HEK293 (cell line): Measurements from ENCODE around the gene TMEM203.
"Not testable (repeated sequence)": the region's sequence is repeated elsewhere in the genome, so short reads cannot be mapped to it uniquely, and the experiment has no call there.

Source experiments
- CTCF ChIA-PET: fragments of 350-600 bp; formaldehyde crosslinking; extraction: SDS; loops from one replicate; lab custom pipeline; 2021; ENCODE audit warnings: antibody characterized with exemption; lab: Yijun Ruan, JAX
- POLR2A ChIA-PET: fragments of 300-600 bp; formaldehyde crosslinking; extraction: SDS; loops from one replicate; lab custom pipeline; 2020; ENCODE audit warnings: antibody characterized with exemption, inconsistent platforms; lab: Yijun Ruan, JAX
- H3K27ac ChIP-seq: fragments of 200-500 bp; sonication (Bioruptor generic); 2 replicates; pipeline ENCODE4 v1.5.1; 2014; ENCODE audit warnings: low read depth, low read length, control low read depth, inconsistent platforms; ENCODE audit errors: extremely low read depth
- H3K36me3 ChIP-seq, 2 experiments: fragments of 200-500 bp in 1 of 2; sonication (Bioruptor generic) in 1 of 2; 1 replicate in 1 of 2; 2 replicates in 1 of 2; pipeline ENCODE4 v1.5.1; 2014 to 2017; ENCODE audit warnings: inconsistent platforms in 2 of 2, low read length in 2 of 2; ENCODE audit not compliant: control insufficient read depth in 2 of 2, insufficient read depth in 1 of 2
- H3K4me1 ChIP-seq: fragments of 200-500 bp; sonication (Bioruptor generic); 2 replicates; pipeline ENCODE4 v1.5.1; 2014; ENCODE audit warnings: mild to moderate bottlenecking, low read length, inconsistent platforms; ENCODE audit not compliant: control insufficient read depth, insufficient read depth
- H3K4me3 ChIP-seq: 2 replicates; pipeline ENCODE4 v1.5.1; 2011; ENCODE audit warnings: low read depth, mild to moderate bottlenecking, control low read depth, low read length, moderate library complexity
- H3K9me3 ChIP-seq: fragments of 200-500 bp; sonication (Bioruptor generic); 2 replicates; pipeline ENCODE4 v1.5.1; 2014; ENCODE audit warnings: low read depth, low read length, inconsistent platforms; ENCODE audit not compliant: control insufficient read depth, insufficient read depth
- GLIS2 ChIP-seq: fragments of 450-650 bp; formaldehyde crosslinking; IDR thresholded peaks from 2 replicates; pipeline ENCODE4 v1.5.1; 2016; ENCODE audit warnings: missing biosample characterization, missing genetic modification characterization
- KLF9 ChIP-seq: fragments of 450-650 bp; formaldehyde crosslinking; IDR thresholded peaks from 2 replicates; pipeline ENCODE4 v1.5.1; 2016; ENCODE audit warnings: missing biosample characterization, missing genetic modification characterization, low read depth
- YY1 ChIP-seq: fragments of 450-650 bp; formaldehyde crosslinking; IDR thresholded peaks from 2 replicates; pipeline ENCODE4 v1.5.1; 2018; ENCODE audit warnings: missing biosample characterization, missing genetic modification characterization
- ZFHX2 ChIP-seq: fragments of 450-650 bp; formaldehyde crosslinking; conservative IDR thresholded peaks from 2 replicates; pipeline ENCODE4 v1.5.1; 2016; ENCODE audit warnings: missing biosample characterization, missing genetic modification characterization
- ZNF169 ChIP-seq: fragments of 450-650 bp; formaldehyde crosslinking; IDR thresholded peaks from 2 replicates; pipeline ENCODE4 v1.5.1; 2016; ENCODE audit warnings: missing biosample characterization, missing genetic modification characterization
- ZNF423 ChIP-seq: fragments of 450-650 bp; formaldehyde crosslinking; IDR thresholded peaks from 2 replicates; pipeline ENCODE4 v1.5.1; 2016; ENCODE audit warnings: missing biosample characterization, missing genetic modification characterization
- ZNF600 ChIP-seq: fragments of 450-650 bp; formaldehyde crosslinking; IDR thresholded peaks from 2 replicates; pipeline ENCODE4 v1.5.1; 2016; ENCODE audit warnings: missing biosample characterization, missing genetic modification characterization
- ZNF624 ChIP-seq: fragments of 450-650 bp; formaldehyde crosslinking; IDR thresholded peaks from 2 replicates; pipeline ENCODE4 v1.5.1; 2017; ENCODE audit warnings: missing biosample characterization, missing genetic modification characterization
- ZNF658 ChIP-seq: fragments of 450-650 bp; formaldehyde crosslinking; IDR thresholded peaks from 2 replicates; pipeline ENCODE4; 2016; ENCODE audit warnings: missing biosample characterization, missing genetic modification characterization
- ZNF707 ChIP-seq: fragments of 450-650 bp; formaldehyde crosslinking; IDR thresholded peaks from 2 replicates; pipeline ENCODE4 v1.5.1; 2016; ENCODE audit warnings: missing biosample characterization, missing genetic modification characterization
- ZXDB ChIP-seq: fragments of 450-650 bp; formaldehyde crosslinking; IDR thresholded peaks from 2 replicates; pipeline ENCODE4 v1.5.1; 2016; ENCODE audit warnings: missing biosample characterization, missing genetic modification characterization
- TF ChIP-seq, protein P1 (sequence below): fragments of 450-650 bp; formaldehyde crosslinking; IDR thresholded peaks from 2 replicates; pipeline ENCODE4 v1.5.1; 2016; ENCODE audit warnings: missing biosample characterization, missing genetic modification characterization
- TF ChIP-seq, protein P2 (sequence below): fragments of 450-650 bp; formaldehyde crosslinking; IDR thresholded peaks from 2 replicates; pipeline ENCODE4 v1.5.1; 2016; ENCODE audit warnings: missing biosample characterization, missing genetic modification characterization, borderline replicate concordance

TMEM203 gene

DNA sequence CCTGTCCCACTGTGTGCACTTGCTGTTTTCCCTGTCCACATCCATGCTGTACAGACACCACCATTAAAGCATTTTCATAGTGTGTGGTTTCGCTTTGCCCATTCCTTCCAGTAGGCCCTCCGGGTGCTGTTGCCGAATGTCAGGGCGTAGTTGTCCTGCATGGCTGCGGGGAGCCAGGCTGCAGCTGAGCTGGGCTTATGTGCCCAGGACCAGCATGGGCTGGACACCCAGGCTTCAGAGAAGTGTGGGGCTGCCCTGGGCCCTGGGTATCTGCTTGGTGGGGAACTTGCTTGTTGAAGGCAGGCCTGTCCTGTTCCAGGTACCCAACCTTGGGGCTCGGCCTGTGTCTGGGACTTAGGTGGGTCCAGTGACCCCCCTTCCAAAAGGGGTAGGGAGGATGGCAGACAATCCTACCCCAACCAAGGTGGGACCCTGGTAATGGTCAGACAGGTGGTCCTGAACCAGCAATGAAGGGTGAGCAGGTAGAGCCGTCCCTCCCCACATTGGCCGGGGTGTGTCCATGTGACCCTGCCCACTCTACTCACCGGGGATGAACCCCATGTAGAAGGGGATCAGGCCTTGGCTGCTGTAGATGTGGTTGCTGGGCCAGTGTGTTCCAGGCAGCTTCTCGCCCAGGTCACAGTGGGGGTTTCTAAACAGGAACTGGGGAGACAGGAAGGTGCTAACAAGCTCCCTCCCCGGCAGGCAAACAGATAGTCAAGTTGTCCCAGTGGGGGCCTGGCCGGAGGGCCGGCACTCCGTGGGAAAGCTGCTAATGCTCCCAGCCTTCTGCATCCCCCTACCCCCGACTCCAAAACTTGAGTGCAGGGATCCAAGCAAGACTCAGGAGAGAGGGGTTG lies 38.4 kb upstream of the TMEM203 start (continued):
- 0 out of 2 replicates have a peak, but pooled peaks have one; percentile 9 for TF ChIP-seq ZNF423 (tag by site-specific recombination)
- TF ChIP-seq GLIS2 (tag by site-specific recombination): peak; percentile 81

DNA sequence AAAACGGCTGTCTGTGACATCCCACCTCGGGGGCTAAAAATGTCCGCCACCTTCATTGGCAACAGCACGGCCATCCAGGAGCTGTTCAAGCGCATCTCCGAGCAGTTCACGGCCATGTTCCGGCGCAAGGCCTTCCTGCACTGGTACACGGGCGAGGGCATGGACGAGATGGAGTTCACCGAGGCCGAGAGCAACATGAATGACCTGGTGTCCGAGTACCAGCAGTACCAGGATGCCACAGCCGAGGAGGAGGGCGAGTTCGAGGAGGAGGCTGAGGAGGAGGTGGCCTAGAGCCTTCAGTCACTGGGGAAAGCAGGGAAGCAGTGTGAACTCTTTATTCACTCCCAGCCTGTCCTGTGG lies 37.8 kb upstream of the TMEM203 start:
- TF ChIP-seq ZNF600 (tag by site-specific recombination) (peak; percentile 84), ZNF169 (tag by site-specific recombination) (0 out of 2 replicates have a peak, but pooled peaks have one; percentile 6)
- H3K4me3 ChIP-seq, H3K9me3 ChIP-seq, H3K4me1 ChIP-seq, H3K27ac ChIP-seq: not testable (repeated sequence)
- peaks cover 0 to 32% of the 10 kb centered on the region in 2 experiments; a peak in 1 of 3 replicates for H3K36me3 ChIP-seq
- CTCF ChIA-PET: interaction anchor here (1.3 kb wide), 1 partner anchor 11 kb away, joined by 13 read pairs; the partner anchor contains the start of gene NELFB
- POLR2A ChIA-PET: interaction anchor here (0.6 to 11.5 kb wide), 14 partner anchors 9 to 195 kb away, joined by 3 to 336 read pairs (median 7); partner anchors contain the start of genes CYSRT1, MAN1B1, NELFB and NRARP

DNA sequence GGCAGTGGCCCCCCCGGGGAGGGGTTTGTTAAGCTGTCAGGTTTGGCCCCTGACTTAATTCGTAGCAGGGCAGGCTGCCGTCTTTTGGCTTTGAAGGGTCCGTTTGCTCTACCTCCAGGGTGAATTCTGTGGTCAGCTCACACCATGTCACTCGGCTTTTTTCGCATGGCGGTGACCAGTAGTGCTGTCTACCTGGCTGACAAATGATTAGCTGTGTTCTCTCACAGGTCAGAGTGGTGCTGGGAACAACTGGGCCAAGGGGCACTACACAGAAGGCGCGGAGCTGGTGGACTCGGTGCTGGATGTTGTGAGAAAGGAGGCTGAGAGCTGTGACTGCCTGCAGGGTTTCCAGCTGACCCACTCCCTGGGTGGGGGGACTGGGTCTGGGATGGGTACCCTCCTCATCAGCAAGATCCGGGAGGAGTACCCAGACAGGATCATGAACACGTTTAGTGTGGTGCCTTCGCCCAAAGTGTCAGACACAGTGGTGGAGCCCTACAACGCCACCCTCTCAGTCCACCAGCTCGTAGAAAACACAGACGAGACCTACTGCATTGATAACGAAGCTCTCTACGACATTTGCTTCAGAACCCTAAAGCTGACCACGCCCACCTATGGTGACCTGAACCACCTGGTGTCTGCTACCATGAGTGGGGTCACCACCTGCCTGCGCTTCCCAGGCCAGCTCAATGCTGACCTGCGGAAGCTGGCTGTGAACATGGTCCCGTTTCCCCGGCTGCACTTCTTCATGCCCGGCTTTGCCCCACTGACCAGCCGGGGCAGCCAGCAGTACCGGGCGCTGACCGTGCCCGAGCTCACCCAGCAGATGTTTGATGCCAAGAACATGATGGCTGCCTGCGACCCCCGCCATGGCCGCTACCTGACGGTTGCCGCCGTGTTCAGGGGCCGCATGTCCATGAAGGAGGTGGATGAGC lies 37.1 kb upstream of the TMEM203 start:
- peak overlapping the region; percentile 89 for H3K27ac ChIP-seq
- H3K4me1 ChIP-seq: 0 out of 2 replicates have a peak, but pooled peaks cover 3% of the 10 kb centered on the region
- H3K9me3 ChIP-seq: no peaks in the 10 kb centered on the region
- TF ChIP-seq GLIS2 (tag by site-specific recombination) (0 out of 2 replicates have a peak, but pooled peaks have one; percentile 12), ZNF658 (tag by site-specific recombination) (no peak), ZXDB (0 out of 2 replicates have a peak, but pooled peaks have one; percentile 4), ZNF624 (tag by site-specific recombination) (no peak), YY1 (0 out of 2 replicates have a peak, but pooled peaks have one; percentile 19), ZNF707 (tag by site-specific recombination) (peak; percentile 77; the same call in 1 of the 2 replicates), KLF9 (tag by site-specific recombination) (peak; percentile 68), ZFHX2 (tag by site-specific recombination) (no peak)
- TF ChIP-seq, protein P1, sequence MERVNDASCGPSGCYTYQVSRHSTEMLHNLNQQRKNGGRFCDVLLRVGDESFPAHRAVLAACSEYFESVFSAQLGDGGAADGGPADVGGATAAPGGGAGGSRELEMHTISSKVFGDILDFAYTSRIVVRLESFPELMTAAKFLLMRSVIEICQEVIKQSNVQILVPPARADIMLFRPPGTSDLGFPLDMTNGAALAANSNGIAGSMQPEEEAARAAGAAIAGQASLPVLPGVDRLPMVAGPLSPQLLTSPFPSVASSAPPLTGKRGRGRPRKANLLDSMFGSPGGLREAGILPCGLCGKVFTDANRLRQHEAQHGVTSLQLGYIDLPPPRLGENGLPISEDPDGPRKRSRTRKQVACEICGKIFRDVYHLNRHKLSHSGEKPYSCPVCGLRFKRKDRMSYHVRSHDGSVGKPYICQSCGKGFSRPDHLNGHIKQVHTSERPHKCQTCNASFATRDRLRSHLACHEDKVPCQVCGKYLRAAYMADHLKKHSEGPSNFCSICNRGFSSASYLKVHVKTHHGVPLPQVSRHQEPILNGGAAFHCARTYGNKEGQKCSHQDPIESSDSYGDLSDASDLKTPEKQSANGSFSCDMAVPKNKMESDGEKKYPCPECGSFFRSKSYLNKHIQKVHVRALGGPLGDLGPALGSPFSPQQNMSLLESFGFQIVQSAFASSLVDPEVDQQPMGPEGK (tag by site-specific recombination): peak; percentile 2; the same call in 1 of the 2 replicates
- TF ChIP-seq, protein P2, sequence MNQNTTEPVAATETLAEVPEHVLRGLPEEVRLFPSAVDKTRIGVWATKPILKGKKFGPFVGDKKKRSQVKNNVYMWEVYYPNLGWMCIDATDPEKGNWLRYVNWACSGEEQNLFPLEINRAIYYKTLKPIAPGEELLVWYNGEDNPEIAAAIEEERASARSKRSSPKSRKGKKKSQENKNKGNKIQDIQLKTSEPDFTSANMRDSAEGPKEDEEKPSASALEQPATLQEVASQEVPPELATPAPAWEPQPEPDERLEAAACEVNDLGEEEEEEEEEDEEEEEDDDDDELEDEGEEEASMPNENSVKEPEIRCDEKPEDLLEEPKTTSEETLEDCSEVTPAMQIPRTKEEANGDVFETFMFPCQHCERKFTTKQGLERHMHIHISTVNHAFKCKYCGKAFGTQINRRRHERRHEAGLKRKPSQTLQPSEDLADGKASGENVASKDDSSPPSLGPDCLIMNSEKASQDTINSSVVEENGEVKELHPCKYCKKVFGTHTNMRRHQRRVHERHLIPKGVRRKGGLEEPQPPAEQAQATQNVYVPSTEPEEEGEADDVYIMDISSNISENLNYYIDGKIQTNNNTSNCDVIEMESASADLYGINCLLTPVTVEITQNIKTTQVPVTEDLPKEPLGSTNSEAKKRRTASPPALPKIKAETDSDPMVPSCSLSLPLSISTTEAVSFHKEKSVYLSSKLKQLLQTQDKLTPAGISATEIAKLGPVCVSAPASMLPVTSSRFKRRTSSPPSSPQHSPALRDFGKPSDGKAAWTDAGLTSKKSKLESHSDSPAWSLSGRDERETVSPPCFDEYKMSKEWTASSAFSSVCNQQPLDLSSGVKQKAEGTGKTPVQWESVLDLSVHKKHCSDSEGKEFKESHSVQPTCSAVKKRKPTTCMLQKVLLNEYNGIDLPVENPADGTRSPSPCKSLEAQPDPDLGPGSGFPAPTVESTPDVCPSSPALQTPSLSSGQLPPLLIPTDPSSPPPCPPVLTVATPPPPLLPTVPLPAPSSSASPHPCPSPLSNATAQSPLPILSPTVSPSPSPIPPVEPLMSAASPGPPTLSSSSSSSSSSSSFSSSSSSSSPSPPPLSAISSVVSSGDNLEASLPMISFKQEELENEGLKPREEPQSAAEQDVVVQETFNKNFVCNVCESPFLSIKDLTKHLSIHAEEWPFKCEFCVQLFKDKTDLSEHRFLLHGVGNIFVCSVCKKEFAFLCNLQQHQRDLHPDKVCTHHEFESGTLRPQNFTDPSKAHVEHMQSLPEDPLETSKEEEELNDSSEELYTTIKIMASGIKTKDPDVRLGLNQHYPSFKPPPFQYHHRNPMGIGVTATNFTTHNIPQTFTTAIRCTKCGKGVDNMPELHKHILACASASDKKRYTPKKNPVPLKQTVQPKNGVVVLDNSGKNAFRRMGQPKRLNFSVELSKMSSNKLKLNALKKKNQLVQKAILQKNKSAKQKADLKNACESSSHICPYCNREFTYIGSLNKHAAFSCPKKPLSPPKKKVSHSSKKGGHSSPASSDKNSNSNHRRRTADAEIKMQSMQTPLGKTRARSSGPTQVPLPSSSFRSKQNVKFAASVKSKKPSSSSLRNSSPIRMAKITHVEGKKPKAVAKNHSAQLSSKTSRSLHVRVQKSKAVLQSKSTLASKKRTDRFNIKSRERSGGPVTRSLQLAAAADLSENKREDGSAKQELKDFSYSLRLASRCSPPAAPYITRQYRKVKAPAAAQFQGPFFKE (tag by site-specific recombination): 0 out of 2 replicates have a peak, but pooled peaks have one; percentile 23
- TF ChIP-seq, all 188 proteins: peak for 7
- POLR2A ChIA-PET: interaction anchor here (0.6 to 11.5 kb wide), 17 partner anchors 8 to 309 kb away, joined by 3 to 336 read pairs (median 4); partner anchors contain the start of genes CYSRT1, MAN1B1, MRPL41 and NELFB
- peak overlapping the region; percentile 83 for H3K4me3 ChIP-seq
- CTCF ChIA-PET: interaction anchor here (0.8 to 1.3 kb wide), 2 partner anchors 12 to 213 kb away, joined by 5 to 13 read pairs; partner anchors contain the start of gene NELFB
- peaks cover 0 to 32% of the 10 kb centered on the region in 2 experiments; a peak in 1 of 3 replicates for H3K36me3 ChIP-seq
